Neural progenitor cell (in vitro differentiated cells): Measurements from ENCODE around the gene ASTN2. TPM values are rescaled to one million over a fixed set of nuclear protein-coding genes. Genes with fewer than 3 reads are reported as not detected.
A peak's percentile ranks its signal among the peaks of the same experiment; 100 is the strongest.

Experiments
- DNase-seq: peaks from one replicate; pipeline ENCODE4 v3.0.0-alpha.2; 2016; ENCODE audit warnings: low spot score
- H2AFZ ChIP-seq: fragments of 200-600 bp; sonication (generic); replicated peaks from 2 replicates; pipeline ENCODE4 v1.6.1; 2016; ENCODE audit warnings: antibody characterized with exemption
- H3F3A ChIP-seq: fragments of 200-600 bp; sonication (generic); 2 replicates; pipeline ENCODE4 v1.6.1; 2016; ENCODE audit warnings: antibody characterized with exemption, low read depth
- H3K27ac ChIP-seq: fragments of 200-600 bp; sonication (generic); 2 replicates; pipeline ENCODE4 v1.5.1; 2016; ENCODE audit warnings: mild to moderate bottlenecking
- H3K27me3 ChIP-seq: fragments of 200-600 bp; sonication (generic); 2 replicates; pipeline ENCODE4 v1.6.1; 2016; ENCODE audit warnings: mild to moderate bottlenecking, moderate library complexity
- H3K36me3 ChIP-seq: fragments of 200-600 bp; sonication (generic); 2 replicates; pipeline ENCODE4 v1.5.1; 2016
- H3K4me1 ChIP-seq: fragments of 200-600 bp; sonication (generic); 2 replicates; pipeline ENCODE4 v1.6.1; 2016; ENCODE audit warnings: mixed run types
- H3K4me2 ChIP-seq: fragments of 200-600 bp; sonication (generic); 2 replicates; pipeline ENCODE4 v1.6.1; 2016
- H3K4me3 ChIP-seq: fragments of 200-600 bp; sonication (generic); 2 replicates; pipeline ENCODE4 v1.5.1; 2016
- H3K79me2 ChIP-seq: fragments of 200-600 bp; sonication (generic); 2 replicates; pipeline ENCODE4 v1.6.1; 2016; ENCODE audit warnings: low read depth
- H3K9ac ChIP-seq: fragments of 200-600 bp; sonication (generic); 2 replicates; pipeline ENCODE4 v1.6.1; 2016
- H3K9me3 ChIP-seq: fragments of 200-600 bp; sonication (generic); 2 replicates; pipeline ENCODE4 v1.5.1; 2016; ENCODE audit warnings: low read depth
- H4K20me1 ChIP-seq: fragments of 200-600 bp; sonication (generic); 2 replicates; pipeline ENCODE4 v1.6.1; 2016; ENCODE audit warnings: low read depth
- H3K27ac Mint-ChIP-seq: 3 replicates; pipeline ENCODE4 v1.8.0; 2021; ENCODE audit warnings: mixed read lengths
- H3K27me3 Mint-ChIP-seq: 2 replicates; pipeline ENCODE4 v1.8.0; 2022; ENCODE audit warnings: low read depth, mild to moderate bottlenecking, inconsistent platforms, moderate library complexity, mixed read lengths; ENCODE audit not compliant: insufficient read depth
- H3K36me3 Mint-ChIP-seq: 3 replicates; pipeline ENCODE4 v1.8.0; 2021; ENCODE audit warnings: mixed read lengths
- H3K4me1 Mint-ChIP-seq: 3 replicates; pipeline ENCODE4 v1.8.0; 2021; ENCODE audit warnings: mixed read lengths
- H3K4me3 Mint-ChIP-seq: 3 replicates; pipeline ENCODE4 v1.8.0; 2021; ENCODE audit warnings: mild to moderate bottlenecking, moderate library complexity, mixed read lengths
- H3K9me3 Mint-ChIP-seq: 3 replicates; pipeline ENCODE4 v1.8.0; 2020; ENCODE audit warnings: mixed read lengths
- EZH2 ChIP-seq: fragments of 200-600 bp; sonication (generic); IDR thresholded peaks from 2 replicates; pipeline ENCODE4 v1.6.1; 2017; ENCODE audit warnings: antibody characterized with exemption, mild to moderate bottlenecking, moderate library complexity
- EZH2phosphoT487 ChIP-seq: fragments of 200-600 bp; sonication (generic); IDR thresholded peaks from 2 replicates; pipeline ENCODE4 v1.6.1; 2017; ENCODE audit warnings: antibody characterized with exemption
- total RNA-seq: library from RNA; depleted of rRNA; stranded (reverse); fragments of >200 nt; gene quantifications from 2 replicates; pipeline ENCODE4 v1.2.3, GENCODE V29; 2015; ENCODE audit warnings: low replicate concordance
- TF ChIP-seq, protein P1 (sequence below): fragments of 200-600 bp; sonication (generic); IDR thresholded peaks from 2 replicates; pipeline ENCODE4 v1.5.1; 2017; ENCODE audit warnings: antibody characterized with exemption, mild to moderate bottlenecking

ASTN2 gene, protein sequence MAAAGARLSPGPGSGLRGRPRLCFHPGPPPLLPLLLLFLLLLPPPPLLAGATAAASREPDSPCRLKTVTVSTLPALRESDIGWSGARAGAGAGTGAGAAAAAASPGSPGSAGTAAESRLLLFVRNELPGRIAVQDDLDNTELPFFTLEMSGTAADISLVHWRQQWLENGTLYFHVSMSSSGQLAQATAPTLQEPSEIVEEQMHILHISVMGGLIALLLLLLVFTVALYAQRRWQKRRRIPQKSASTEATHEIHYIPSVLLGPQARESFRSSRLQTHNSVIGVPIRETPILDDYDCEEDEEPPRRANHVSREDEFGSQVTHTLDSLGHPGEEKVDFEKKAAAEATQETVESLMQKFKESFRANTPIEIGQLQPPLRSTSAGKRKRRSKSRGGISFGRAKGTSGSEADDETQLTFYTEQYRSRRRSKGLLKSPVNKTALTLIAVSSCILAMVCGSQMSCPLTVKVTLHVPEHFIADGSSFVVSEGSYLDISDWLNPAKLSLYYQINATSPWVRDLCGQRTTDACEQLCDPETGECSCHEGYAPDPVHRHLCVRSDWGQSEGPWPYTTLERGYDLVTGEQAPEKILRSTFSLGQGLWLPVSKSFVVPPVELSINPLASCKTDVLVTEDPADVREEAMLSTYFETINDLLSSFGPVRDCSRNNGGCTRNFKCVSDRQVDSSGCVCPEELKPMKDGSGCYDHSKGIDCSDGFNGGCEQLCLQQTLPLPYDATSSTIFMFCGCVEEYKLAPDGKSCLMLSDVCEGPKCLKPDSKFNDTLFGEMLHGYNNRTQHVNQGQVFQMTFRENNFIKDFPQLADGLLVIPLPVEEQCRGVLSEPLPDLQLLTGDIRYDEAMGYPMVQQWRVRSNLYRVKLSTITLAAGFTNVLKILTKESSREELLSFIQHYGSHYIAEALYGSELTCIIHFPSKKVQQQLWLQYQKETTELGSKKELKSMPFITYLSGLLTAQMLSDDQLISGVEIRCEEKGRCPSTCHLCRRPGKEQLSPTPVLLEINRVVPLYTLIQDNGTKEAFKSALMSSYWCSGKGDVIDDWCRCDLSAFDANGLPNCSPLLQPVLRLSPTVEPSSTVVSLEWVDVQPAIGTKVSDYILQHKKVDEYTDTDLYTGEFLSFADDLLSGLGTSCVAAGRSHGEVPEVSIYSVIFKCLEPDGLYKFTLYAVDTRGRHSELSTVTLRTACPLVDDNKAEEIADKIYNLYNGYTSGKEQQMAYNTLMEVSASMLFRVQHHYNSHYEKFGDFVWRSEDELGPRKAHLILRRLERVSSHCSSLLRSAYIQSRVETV (N-terminal part only)
- 8.0 and 13.5 TPM in 2 replicates for total RNA-seq

DNA sequence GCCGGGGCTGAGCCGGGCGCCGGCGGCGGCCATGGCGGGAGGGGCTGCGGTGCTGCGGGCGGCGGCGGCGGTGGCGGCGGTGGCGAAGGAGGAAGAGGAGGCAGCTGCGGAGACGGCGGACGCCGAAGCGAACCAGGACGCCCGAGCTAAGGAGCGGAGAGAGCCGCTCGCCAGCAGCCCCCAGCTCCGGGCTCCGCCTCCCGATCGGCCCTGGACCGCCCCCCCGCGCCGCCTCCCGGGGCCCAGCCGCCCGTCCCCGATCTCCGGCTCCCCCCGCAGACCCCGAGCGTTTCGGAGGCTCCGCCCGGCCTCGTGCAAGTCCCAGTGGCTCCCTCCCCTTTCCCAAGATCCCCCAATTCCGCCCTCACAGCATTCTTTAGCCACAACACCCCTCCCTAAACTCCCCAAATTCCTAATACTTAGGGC, at the start of gene ASTN2:
TSS of gene ASTN2 (minus strand) at position 152 of the 426 bp plus-strand sequence. CDS start at position 33, 119 bp downstream.
- Mint-ChIP-seq H3K27me3 (peaks cover 28% of the 10 kb centered on the region), H3K9me3 (no peaks in the 10 kb centered on the region), H3K36me3 (no peaks in the 10 kb centered on the region), H3K4me1 (peaks cover 5% of the 10 kb centered on the region), H3K27ac (peak within 1 kb of the TSS; percentile 36), H3K4me3 (peak within 1 kb of the TSS; percentile 89)
- peaks cover 82% of the 10 kb centered on the region for H3K27me3 ChIP-seq
- TF ChIP-seq EZH2 (no peak), EZH2phosphoT487 (no peak)
- TF ChIP-seq, protein P1, sequence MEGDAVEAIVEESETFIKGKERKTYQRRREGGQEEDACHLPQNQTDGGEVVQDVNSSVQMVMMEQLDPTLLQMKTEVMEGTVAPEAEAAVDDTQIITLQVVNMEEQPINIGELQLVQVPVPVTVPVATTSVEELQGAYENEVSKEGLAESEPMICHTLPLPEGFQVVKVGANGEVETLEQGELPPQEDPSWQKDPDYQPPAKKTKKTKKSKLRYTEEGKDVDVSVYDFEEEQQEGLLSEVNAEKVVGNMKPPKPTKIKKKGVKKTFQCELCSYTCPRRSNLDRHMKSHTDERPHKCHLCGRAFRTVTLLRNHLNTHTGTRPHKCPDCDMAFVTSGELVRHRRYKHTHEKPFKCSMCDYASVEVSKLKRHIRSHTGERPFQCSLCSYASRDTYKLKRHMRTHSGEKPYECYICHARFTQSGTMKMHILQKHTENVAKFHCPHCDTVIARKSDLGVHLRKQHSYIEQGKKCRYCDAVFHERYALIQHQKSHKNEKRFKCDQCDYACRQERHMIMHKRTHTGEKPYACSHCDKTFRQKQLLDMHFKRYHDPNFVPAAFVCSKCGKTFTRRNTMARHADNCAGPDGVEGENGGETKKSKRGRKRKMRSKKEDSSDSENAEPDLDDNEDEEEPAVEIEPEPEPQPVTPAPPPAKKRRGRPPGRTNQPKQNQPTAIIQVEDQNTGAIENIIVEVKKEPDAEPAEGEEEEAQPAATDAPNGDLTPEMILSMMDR = no peak
- peaks cover 28% of the 10 kb centered on the region for H4K20me1 ChIP-seq
- no peaks in the 10 kb centered on the region for H3K9me3 ChIP-seq
- no peaks in the 10 kb centered on the region for H3K79me2 ChIP-seq
- H3K4me1 ChIP-seq = peaks cover 12% of the 10 kb centered on the region
- H3K9ac ChIP-seq = no peak within 1 kb of the TSS
- peak within 1 kb of the TSS; percentile 65 for H3K4me3 ChIP-seq
- no peaks in the 10 kb centered on the region for H3K36me3 ChIP-seq
- peak within 1 kb of the TSS; percentile 94 for H3K4me2 ChIP-seq
- peaks cover 28% of the 10 kb centered on the region for H3F3A ChIP-seq
- DNase-seq = peak; percentile 68
- no peak within 1 kb of the TSS for H3K27ac ChIP-seq
- H2AFZ ChIP-seq = peak within 1 kb of the TSS; percentile 87

DNA sequence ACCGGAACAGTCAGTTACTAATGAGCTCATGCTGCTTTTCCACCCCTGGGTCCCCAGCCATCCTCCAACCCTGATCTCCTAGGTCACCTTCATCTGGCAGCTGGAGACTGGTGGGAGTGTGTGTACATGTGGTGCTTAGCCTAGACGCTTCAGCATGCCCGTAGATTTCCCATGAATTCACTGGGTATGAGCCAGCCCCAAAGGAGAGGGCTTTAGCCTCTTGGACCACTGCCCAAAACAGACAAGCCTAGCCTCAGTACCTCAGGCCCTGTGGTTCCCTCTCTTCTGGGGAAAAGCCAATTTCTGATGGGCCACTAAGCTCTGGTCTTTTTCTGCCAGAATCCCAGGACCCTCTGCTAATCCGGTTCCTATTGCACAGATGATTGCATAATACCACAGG, 48.0 kb upstream of the ASTN2 start:
- H4K20me1 ChIP-seq = no peaks in the 10 kb centered on the region
- H2AFZ ChIP-seq = no peak overlapping the region
- Mint-ChIP-seq H3K36me3 (no peaks in the 10 kb centered on the region), H3K4me3 (no peak overlapping the region), H3K4me1 (peaks cover 2% of the 10 kb centered on the region), H3K27me3 (peaks cover 8% of the 10 kb centered on the region), H3K9me3 (no peaks in the 10 kb centered on the region), H3K27ac (no peak overlapping the region)
- peaks cover 6% of the 10 kb centered on the region for H3K4me1 ChIP-seq
- no peaks in the 10 kb centered on the region for H3F3A ChIP-seq
- no peak for DNase-seq
- no peaks in the 10 kb centered on the region for H3K9me3 ChIP-seq
- no peak overlapping the region for H3K9ac ChIP-seq
- H3K4me3 ChIP-seq = no peak overlapping the region
- TF ChIP-seq EZH2phosphoT487 (no peak), EZH2 (no peak)
- TF ChIP-seq, protein P1 = no peak
- no peaks in the 10 kb centered on the region for H3K36me3 ChIP-seq
- no peak overlapping the region for H3K4me2 ChIP-seq
- H3K27ac ChIP-seq = no peak overlapping the region
- no peaks in the 10 kb centered on the region for H3K27me3 ChIP-seq
- no peaks in the 10 kb centered on the region for H3K79me2 ChIP-seq

DNA sequence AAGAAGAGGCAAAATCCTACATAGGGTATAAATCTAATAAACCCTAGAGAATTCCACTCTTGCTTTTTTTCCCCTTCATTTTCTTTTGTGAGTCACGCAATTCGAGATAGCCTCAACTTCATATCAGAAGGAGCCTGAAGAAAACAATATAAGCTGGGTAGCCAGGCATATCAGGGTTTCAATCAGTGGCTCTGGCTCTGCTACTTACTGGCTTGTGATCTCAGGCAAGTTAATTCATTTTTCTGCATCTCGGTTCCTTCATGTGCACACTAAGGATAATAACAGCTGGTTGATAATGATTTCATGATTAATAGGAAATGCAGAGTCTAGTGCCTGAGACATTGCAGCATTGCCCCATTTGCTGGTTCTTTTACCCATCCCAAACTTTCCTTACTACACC, 46.5 kb upstream of the ASTN2 start:
- Mint-ChIP-seq H3K36me3 (no peaks in the 10 kb centered on the region), H3K9me3 (no peaks in the 10 kb centered on the region), H3K4me1 (peaks cover 2% of the 10 kb centered on the region), H3K27ac (no peak overlapping the region), H3K27me3 (peaks cover 8% of the 10 kb centered on the region), H3K4me3 (no peak overlapping the region)
- no peak for TF ChIP-seq EZH2phosphoT487
- no peaks in the 10 kb centered on the region for H3K36me3 ChIP-seq
- peaks cover 6% of the 10 kb centered on the region for H3K4me1 ChIP-seq
- H3K9ac ChIP-seq = no peak overlapping the region
- H3K4me2 ChIP-seq = no peak overlapping the region
- H3K79me2 ChIP-seq = no peaks in the 10 kb centered on the region
- no peaks in the 10 kb centered on the region for H3F3A ChIP-seq
- no peak overlapping the region for H2AFZ ChIP-seq
- H3K4me3 ChIP-seq = no peak overlapping the region
- no peaks in the 10 kb centered on the region for H3K27me3 ChIP-seq
- no peak overlapping the region for H3K27ac ChIP-seq
- no peaks in the 10 kb centered on the region for H4K20me1 ChIP-seq
- DNase-seq = no peak
- no peaks in the 10 kb centered on the region for H3K9me3 ChIP-seq
